Epithelial cell of esophagus (primary cell): Measurements from ENCODE around the gene ASIC3.
A peak's percentile ranks its signal among the peaks of the same experiment; 100 is the strongest.
"Not testable (repeated sequence)": the region's sequence is repeated elsewhere in the genome, so short reads cannot be mapped to it uniquely, and the experiment has no call there.

Source experiments
- DNase-seq: peaks from one replicate; pipeline ENCODE4 v3.0.0; 2010; ENCODE audit warnings: low read depth
- H3K4me3 ChIP-seq: 2 replicates; pipeline ENCODE4 v1.5.1; 2011; ENCODE audit warnings: mild to moderate bottlenecking, low read length, control low read depth
- CTCF ChIP-seq: IDR thresholded peaks from 2 replicates; pipeline ENCODE4 v1.5.1; 2011; ENCODE audit warnings: low read depth, mild to moderate bottlenecking, low read length, control low read depth, inconsistent platforms; ENCODE audit not compliant: insufficient read depth; ENCODE audit errors: missing control alignments

ASIC3 gene

GRCh38 chr7:151010307-151011096 is 37.8 kb upstream of the ASIC3 start:
- DNase-seq: no peak
- TF ChIP-seq CTCF: no peak
- H3K4me3 ChIP-seq: no peak overlapping the region

- H3K4me3 ChIP-seq: no peak overlapping the region
- TF ChIP-seq CTCF: no peak
- no peak for DNase-seq
Measured at GRCh38 chr7:151011097-151011409, 37.3 kb upstream of the ASIC3 start.

GRCh38 chr7:151011616-151012015 is 36.7 kb upstream of the ASIC3 start:
- not testable (repeated sequence) for H3K4me3 ChIP-seq, DNase-seq

- TF ChIP-seq CTCF: no peak
- no peak for DNase-seq
- H3K4me3 ChIP-seq: no peak overlapping the region
Measured at GRCh38 chr7:151012031-151012692, 36.2 kb upstream of the ASIC3 start.

- TF ChIP-seq CTCF: peak; percentile 52
- H3K4me3 ChIP-seq: no peak overlapping the region
Measured at GRCh38 chr7:151012911-151013347, 35.4 kb upstream of the ASIC3 start.

GRCh38 chr7:151013356-151013732 is 35.0 kb upstream of the ASIC3 start:
- no peak for DNase-seq
- H3K4me3 ChIP-seq: no peak overlapping the region
- no peak for TF ChIP-seq CTCF

More at GRCh38 chr7:151012911-151013347, 35.4 kb upstream of the ASIC3 start:
- DNase-seq: peak; percentile 38

GRCh38 chr7:151013733-151014497 is 34.4 kb upstream of the ASIC3 start:
- peak; percentile 32 for DNase-seq
- peak; percentile 29 for TF ChIP-seq CTCF
- peak overlapping the region; percentile 28 for H3K4me3 ChIP-seq
